Adrenal gland (tissue), 12 donors: ENCODE results near the gene MCUR1. TPM values are rescaled to one million over a fixed set of nuclear protein-coding genes. Genes with fewer than 3 reads are reported as not detected.

Experiments
- DNase-seq, 7 donors: peaks; one replicate each; pipeline ENCODE4 v3.0.0-alpha.2; 2019 to 2020
- H3K27ac ChIP-seq, 5 donors: fragments of 200-600 bp; sonication (generic) in 4 of 5; 1 replicate in 3 of 5; 2 replicates in 2 of 5; pipeline versions ENCODE4 v1.5.1 to v1.8.0; 2016 to 2020; ENCODE audit warnings: mild to moderate bottlenecking in 1 of 5
- H3K27me3 ChIP-seq: fragments of 200-600 bp; 2 replicates; pipeline ENCODE4 v1.8.0; 2021
- H3K36me3 ChIP-seq, 2 donors: fragments of 200-600 bp; replicated peaks in 1 of 2; 1 replicate in 1 of 2; 2 replicates in 1 of 2; pipeline versions ENCODE4 v1.5.1 to v1.8.0; 2018 to 2022
- H3K4me1 ChIP-seq, 2 donors: fragments of 200-600 bp; replicated peaks in 1 of 2; 1 replicate in 1 of 2; 2 replicates in 1 of 2; pipeline versions ENCODE4 v1.5.1 to v1.8.0; 2018 to 2021
- H3K4me3 ChIP-seq, 4 donors: fragments of 200-600 bp; sonication (generic) in 3 of 4; one replicate each; pipeline ENCODE4 v1.5.1; 2016 to 2018
- H3K9me3 ChIP-seq, 3 donors: fragments of 200-600 bp; sonication (generic) in 1 of 3; replicated peaks in 1 of 3; 1 replicate in 2 of 3; 2 replicates in 1 of 3; pipeline versions ENCODE4 v1.5.1 to v1.8.0; 2016 to 2021
- POLR2A ChIP-seq, 2 donors: fragments of 450-650 bp; IDR thresholded peaks; one replicate each; pipeline ENCODE4 v1.6.1; 2017; ENCODE audit warnings: antibody characterized with exemption in 2 of 2, mild to moderate bottlenecking in 2 of 2, moderate library complexity in 1 of 2
- WGBS, 4 donors: extraction: QIAGEN DNeasy Blood & Tissue Kit in 2 of 4; methylation state at CpG; one replicate each; pipeline versions ENCODE4 v1.1.5 to v1.1.7; 2013 to 2017; 5-methylcytosine and 5-hydroxymethylcytosine counted together
- intact Hi-C, 2 donors: fragments of 100-400 bp; cut with DNase I; formaldehyde crosslinking; loops; one replicate each; pipeline versions ENCODE4 v1.14.1 to v1.15.0; 2022 to 2023
- polyA plus RNA-seq, 3 donors: library from polyadenylated mRNA; stranded (reverse); fragments of 200-250 nt in 2 of 3; fragments of 350-450 nt in 1 of 3; fragmentation: Illumina TruSeq in 1 of 3; extraction: RNeasy Lipid Tissue Mini Kit (QIAGEN cat#74804) in 1 of 3; gene quantifications; one replicate each; pipeline ENCODE4 v1.2.3, GENCODE V29; 2013 to 2014
- total RNA-seq, 9 donors: library from RNA; depleted of rRNA in 4 of 9; stranded (reverse); fragments of >200 nt in 4 of 9; fragments of 120-200 nt in 1 of 9; fragmentation: NEBNext Ultra II Directional in 1 of 9; extraction: Animal tissue kit (Norgen Biotek cat#: 25700) in 1 of 9; gene quantifications; one replicate each; pipeline versions ENCODE4 v1.1.0 to v1.2.4, GENCODE V29; 2013 to 2023
- TF ChIP-seq, protein P1 (sequence below), 6 experiments: fragments of 450-650 bp in 4 of 6; fragments of 200-600 bp in 2 of 6; sonication (generic) in 1 of 6; IDR thresholded peaks; 1 replicate in 5 of 6; 2 replicates in 1 of 6; pipeline versions ENCODE4 v1.5.1 to v1.8.0; 2016 to 2021; ENCODE audit warnings: antibody characterized with exemption in 6 of 6, mild to moderate bottlenecking in 2 of 6, moderate library complexity in 1 of 6
- donor health status: healthy with polysubstance abuse.
- donor health status: Bipolar disorder and iron deficiency.
- donor health status: DM: yes; HTN: yes; CAD: no.
- donor health status: DM: no; HTN: no; CAD: no.
- donor health status: DM: no; HTN: no; CAD: no.
- donor health status: DM: yes; HTN: yes; CAD: no.

The MCUR1 gene
- total and polyA plus RNA-seq, 12 donors, result 7.0 to 24.5 (median 14.1) TPM

DNA sequence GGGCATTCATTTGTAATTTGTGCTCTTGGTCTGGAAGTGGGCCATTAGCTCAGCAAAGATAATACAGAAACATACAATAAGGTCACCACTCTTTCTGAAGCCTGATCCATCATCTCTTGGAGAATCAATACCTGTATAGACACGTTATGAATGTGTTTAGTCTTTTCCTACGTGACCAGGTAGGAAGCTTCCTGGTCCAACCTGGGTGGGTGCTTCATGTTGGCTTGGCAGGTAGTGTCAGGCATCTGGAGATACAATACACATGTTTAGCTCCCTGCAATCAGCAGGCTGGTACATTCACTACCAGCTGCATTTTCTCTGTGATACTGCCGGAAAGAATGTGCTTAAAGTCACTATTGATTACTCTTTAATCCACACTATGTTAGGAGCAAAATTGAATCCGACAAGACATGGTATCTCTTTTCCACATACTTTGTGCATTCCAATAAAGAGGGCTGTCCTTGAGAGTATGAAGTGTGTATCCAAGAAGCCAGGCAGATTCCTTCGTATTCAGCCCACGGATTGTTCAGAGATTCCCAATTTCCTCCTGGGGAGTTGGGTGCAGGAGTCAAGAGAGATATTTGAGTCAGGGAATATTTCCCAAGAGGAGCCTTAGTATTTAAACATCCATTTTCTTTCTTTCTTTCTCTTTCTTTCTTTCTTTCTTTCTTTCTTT is 52.9 kb downstream of the MCUR1 start:
- H3K36me3 ChIP-seq, result no peaks in the 10 kb centered on the region

DNA sequence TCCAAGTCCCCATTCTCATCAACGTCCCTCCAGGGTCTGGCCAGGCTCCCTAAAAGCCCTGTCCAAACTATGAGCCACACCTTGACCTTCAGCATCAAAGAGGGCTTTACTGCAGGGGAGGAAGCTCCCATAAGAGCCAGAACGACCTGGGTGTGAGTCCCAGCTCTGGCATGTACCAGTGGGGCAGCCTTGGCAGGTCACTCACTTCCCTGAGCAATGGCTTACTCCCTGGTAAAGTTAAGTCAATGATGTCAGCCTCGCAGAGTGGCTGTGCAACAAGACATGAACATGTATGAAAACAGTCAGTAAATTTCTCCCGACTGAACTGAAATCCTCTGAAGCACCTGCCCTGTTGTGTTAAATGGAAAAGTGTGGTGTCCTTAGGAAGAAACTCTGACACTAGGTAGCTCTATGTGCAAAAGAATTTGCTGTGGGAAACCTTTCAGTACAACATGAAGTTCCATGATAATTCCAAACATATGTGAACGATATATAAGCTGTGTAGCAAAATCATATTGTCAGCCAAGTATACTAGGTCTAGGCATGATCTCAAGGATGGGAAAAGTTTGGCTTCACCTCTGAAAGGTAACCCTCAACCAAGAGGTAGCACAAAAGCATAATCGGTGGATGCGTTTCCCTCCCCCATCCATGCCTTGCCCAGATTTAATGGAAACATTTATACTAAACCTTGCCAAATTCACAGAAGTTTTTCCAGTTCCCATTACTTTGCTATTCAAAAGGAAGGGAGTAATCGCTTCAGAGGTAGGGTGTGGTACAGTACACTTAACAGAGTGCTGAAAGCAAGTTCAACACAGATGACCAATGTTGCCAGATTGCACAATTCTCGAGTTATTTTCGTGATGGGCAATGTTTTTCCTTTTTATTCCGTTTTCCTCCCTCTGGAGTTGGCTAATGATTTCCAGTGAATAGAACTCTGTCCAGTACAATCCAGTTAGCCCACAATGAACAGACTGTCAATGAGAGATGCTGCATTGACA is 53.8 kb downstream of the MCUR1 start:
- no peaks in the 10 kb centered on the region for H3K4me1 ChIP-seq
- no peak overlapping the region for H3K4me3 ChIP-seq
- no peak for DNase-seq
- TF ChIP-seq, protein P1, sequence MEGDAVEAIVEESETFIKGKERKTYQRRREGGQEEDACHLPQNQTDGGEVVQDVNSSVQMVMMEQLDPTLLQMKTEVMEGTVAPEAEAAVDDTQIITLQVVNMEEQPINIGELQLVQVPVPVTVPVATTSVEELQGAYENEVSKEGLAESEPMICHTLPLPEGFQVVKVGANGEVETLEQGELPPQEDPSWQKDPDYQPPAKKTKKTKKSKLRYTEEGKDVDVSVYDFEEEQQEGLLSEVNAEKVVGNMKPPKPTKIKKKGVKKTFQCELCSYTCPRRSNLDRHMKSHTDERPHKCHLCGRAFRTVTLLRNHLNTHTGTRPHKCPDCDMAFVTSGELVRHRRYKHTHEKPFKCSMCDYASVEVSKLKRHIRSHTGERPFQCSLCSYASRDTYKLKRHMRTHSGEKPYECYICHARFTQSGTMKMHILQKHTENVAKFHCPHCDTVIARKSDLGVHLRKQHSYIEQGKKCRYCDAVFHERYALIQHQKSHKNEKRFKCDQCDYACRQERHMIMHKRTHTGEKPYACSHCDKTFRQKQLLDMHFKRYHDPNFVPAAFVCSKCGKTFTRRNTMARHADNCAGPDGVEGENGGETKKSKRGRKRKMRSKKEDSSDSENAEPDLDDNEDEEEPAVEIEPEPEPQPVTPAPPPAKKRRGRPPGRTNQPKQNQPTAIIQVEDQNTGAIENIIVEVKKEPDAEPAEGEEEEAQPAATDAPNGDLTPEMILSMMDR (IDR thresholded peaks at IDR 0.05), result no peak
- TF ChIP-seq POLR2A (IDR thresholded peaks at IDR 0.05), result no peak
- intact Hi-C loops, result no loop called here
- H3K36me3 ChIP-seq, result no peaks in the 10 kb centered on the region
- no peak overlapping the region for H3K27ac ChIP-seq
- 62 to 73% (median 66%) methylated on average over 10 to 11 of the region's 11 CpGs for WGBS, 4 donors
- H3K9me3 ChIP-seq, result no peaks in the 10 kb centered on the region
- H3K27me3 ChIP-seq, result no peaks in the 10 kb centered on the region

More for the DNA sequence above, 52.9 kb downstream of the MCUR1 start:
- WGBS, 4 donors, result 68 to 81% (median 79%) methylated on average over 6 of the region's 6 CpGs
- intact Hi-C loops, result no loop called here
- no peak for DNase-seq
- Histone ChIP-seq H3K9me3 (no peaks in the 10 kb centered on the region), H3K4me3 (no peak overlapping the region), H3K27ac (no peak overlapping the region), H3K4me1 (no peaks in the 10 kb centered on the region), H3K27me3 (no peaks in the 10 kb centered on the region)
- TF ChIP-seq POLR2A (IDR thresholded peaks at IDR 0.05), result no peak
- TF ChIP-seq, protein P1 (IDR thresholded peaks at IDR 0.05), result no peak

DNA sequence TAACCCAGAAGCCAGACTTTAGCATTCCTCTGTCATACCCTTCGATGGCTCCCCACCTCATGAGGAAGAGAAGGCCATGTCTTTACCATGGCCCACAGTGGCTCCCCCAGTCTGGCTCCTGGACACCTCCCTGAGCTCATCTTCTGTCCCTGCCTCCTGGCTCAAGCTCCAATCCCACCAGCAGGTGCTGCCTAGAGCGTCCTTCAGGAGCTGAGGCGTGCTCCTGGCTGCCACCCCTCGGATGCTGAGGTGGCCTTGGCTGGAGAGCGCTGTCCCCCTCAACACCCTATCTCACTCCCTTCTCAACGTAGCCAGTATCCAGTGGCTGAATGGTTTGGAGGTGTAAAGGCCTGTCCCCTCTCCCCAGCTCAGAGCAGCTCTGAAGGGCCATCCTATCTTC is 55.3 kb downstream of the MCUR1 start:
- H3K27me3 ChIP-seq, result no peaks in the 10 kb centered on the region
- no peak for TF ChIP-seq POLR2A (IDR thresholded peaks at IDR 0.05)
- TF ChIP-seq, protein P1 (IDR thresholded peaks at IDR 0.05), result no peak
- no peaks in the 10 kb centered on the region for H3K9me3 ChIP-seq
- H3K36me3 ChIP-seq, result no peaks in the 10 kb centered on the region
- intact Hi-C loops, result no loop called here
- 91 to 94% (median 94%) methylated on average over 2 to 6 of the region's 6 CpGs for WGBS, 4 donors
- H3K4me1 ChIP-seq, result no peaks in the 10 kb centered on the region
- no peak for DNase-seq
- no peak overlapping the region for H3K4me3 ChIP-seq
- no peak overlapping the region for H3K27ac ChIP-seq

DNA sequence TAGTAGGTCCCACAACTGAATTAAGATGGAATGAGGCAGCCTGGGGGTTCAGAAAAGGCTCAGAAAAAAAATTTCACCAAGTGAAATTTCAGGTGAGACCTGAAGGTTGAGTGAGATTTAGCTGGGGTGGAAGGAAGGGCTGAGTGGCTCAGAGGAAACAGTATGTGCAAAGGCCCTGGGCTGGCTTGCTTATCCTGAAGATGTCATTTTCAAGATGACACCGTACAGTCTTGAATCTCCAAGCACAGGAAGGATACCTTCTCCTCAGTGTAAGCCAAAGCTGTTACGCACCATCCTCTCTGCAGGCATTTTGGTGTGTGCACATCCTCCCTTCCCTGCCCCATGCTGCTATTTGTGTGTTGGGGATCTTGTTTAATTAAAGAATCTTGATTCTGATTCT is 59.7 kb downstream of the MCUR1 start:
- Histone ChIP-seq H3K27me3 (no peaks in the 10 kb centered on the region), H3K9me3 (no peaks in the 10 kb centered on the region), H3K4me3 (no peak overlapping the region), H3K36me3 (no peaks in the 10 kb centered on the region), H3K27ac (no peak overlapping the region), H3K4me1 (no peaks in the 10 kb centered on the region)
- 89 to 96% (median 90%) methylated on average over 2 of the region's 2 CpGs for whole genome bisulfite sequencing, 4 donors
- TF ChIP-seq, protein P1 (IDR thresholded peaks at IDR 0.05), result no peak
- no peak for TF ChIP-seq POLR2A (IDR thresholded peaks at IDR 0.05)
- intact Hi-C loops, result no loop called here
- DNase-seq, result no peak
